ENCODE results near the gene UNCX.
A peak's percentile ranks its signal among the peaks of the same experiment; 100 is the strongest.
"Not testable (repeated sequence)": the region's sequence is repeated elsewhere in the genome, so short reads cannot be mapped to it uniquely, and the experiment has no call there.

The UNCX gene

DNA sequence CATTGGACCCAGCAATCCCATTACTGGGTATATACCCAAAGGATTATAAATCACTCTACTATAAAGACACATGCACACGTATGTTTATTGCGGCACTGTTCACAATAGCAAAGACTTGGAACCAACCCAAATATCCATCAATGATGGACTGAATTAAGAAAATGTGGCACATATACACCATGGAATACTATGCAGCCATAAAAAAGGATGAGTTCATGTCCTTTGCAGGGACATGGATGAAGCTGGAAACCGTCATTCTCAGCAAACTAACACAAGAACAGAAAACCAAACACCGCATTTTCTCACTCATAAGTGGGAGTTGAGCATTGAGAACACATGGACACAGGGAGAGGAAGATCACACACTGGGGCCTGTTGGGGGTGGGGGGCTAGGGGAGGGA is 47.2 kb downstream of the UNCX start:
- not testable (repeated sequence) for DNase-seq

DNA sequence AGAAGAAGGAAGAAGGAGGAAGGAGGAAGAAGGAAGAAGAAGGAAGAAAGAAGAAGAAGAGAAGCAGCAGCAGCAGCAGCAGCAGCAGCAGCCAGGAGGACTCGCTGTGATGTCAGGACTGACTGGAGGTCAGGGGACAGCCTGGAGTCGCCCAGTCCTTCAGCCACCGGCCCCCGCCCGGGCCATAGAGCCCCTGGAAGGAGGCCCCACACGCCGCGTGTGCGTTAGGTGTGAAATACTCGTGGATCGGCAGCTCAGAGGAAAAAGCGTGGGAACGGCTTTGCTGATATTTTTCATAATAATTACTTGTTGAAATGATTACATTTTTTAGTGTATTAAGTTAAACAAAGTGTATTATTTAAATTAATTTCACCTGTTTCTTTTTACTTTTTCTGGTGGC is 48.4 kb downstream of the UNCX start:
- DNase-seq = no peak

DNA sequence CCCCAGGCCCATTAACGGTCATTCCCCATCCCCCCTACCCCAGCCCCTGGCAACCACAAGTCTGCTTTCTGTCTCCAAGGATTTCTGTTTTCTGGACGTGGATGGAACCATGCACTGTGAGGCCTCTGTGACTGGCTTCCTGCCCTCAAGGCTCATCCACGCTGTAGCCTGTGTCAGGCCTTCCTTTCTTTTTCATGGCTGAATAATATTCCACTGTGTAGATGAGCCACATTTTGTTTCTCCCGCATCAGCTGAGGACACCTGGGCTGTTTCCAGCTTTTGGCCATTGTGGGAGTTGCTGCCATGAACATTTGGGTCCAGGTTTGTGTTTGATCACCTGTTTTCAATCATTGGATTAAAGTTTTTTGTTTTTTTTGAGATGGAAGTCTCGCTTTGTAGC is 50.0 kb downstream of the UNCX start:
- no peak for DNase-seq

DNA sequence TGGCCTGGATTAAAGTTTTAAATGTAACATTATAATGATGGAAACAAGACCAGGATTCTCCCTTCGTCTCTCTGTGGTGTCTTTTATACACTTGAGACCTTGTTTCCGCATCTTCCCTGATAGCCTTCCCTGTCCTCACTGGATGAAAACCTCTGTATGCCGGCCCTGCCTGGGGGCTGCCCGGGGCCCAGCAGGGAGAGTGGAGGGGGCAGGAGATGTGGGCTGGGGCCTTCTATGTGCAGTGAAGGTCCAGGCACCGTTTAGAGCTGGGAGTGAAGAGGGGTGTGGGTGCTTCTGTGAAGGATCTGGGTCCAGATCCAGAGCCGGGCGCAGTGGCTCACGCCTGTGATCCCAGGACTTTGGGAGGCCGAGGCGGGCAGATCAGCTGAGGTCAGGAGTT is 50.7 kb downstream of the UNCX start:
- DNase-seq = no peak

DNA sequence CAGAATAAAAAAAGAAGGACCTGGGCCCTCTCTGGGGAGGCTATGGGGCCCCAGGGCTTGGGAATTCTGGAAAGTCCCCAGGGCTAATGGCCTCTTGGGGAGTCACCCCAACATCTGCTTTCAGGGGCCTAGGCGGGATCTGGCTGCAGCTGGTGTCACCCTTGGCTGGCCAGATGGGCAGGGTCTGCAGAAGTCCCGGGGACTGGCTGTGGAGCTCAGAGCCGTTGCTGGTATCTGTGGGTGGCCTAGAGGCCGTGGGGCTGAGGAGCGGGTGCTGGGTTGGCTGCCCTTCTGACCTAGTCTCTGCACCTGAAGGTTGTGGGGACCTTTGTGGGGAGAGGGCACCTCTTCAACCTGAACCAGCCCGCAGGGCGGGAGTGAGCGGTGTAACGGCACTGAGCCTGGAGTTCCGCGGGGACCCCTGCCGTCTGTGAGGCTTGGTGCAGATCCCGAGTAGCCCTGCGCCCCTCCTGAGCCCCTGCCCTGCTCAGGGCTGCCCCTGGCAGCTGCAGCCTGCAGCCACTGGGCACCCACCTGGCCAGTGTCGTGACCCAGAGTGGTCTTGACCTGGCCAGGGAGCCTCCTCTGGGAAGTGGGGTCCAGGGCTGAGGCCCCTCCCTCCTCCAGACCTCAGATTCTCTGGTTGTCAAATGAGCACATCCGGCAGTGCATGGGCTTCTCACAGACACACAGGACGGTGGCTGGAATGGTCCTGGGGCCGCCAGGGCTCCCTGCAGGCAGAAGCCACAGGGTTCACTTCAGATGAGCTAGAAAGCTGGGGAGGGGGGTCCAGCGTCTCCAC is 51.5 kb downstream of the UNCX start:
- no peak for DNase-seq

DNA sequence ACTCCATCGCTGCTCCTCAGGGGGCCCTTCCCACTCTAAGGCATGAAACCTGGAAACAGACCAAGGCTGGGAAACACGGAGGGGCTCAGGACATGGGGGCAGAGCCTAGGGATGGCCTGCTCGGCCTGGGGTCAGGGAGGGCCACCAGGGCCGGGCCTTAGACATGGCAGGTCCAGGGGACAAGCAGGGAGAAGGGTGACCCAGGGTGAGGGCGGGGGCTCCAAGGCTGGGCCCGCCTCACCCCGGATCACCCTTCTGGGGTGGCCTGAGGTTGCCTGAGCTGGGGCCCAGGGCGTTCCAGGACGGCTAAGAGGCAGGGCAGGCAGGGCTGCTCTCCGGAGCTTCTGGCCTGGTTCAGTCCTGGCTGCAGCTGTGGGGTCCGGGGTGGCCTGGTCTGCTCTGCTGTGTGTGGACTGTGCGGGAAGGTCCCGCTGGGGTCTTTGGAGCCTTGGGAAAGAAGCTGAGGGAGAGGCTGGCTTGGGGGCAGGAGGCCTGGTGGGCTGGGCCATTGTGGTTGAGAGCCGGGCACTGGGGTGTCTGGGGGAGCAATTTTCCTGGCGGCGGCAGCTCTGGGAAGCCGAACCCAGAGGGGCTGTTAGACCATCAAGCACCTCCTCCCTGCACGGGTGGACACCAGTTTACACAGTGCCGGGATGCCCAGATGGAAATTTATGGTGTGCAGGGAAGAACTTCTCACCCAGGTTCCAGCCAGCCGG is 52.2 kb downstream of the UNCX start:
- no peak for DNase-seq

DNA sequence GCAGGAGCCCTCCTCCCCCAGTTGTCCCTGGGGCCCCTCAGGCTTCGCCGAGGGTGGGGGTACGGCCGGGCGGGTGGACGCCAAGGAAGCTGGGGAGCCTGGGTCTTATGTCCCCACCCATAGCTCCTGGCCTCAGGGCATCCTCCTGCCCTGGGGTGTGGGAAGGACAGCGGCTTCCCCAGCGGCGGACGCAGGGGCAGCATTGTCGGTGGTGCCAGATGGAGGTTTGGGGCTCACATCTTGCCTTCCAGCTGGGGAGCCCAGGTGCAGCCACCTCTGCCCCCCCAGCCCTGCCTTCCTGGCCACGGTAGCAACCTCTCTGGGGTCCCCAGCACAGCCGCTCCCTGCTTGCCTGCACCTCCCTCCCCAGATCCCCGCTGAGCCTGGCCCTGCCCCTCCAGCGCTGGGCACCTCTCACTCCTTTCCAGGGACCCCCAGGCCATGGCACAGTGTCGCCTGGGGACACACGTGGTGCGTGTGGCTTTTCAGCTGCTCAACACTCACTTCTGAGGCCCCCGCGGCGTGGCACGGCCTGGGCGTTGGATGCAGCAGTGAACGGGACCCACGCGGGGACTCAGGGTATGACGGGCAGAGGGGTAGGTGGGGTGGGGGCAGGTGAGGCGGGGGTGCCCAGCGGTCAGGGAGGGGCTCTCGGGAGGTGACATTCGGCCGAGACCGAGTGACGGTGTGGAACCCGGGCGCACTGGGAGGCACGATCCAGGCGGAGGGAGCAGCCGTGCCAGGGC is 53.1 kb downstream of the UNCX start:
- DNase-seq = peak; percentile 32

Data from NCI-H2171 treated with DMSO at 0.1 percent for 48 hours (cell line).